PC-3 (cell line): ENCODE results near the gene CYB5B.

ENCODE experiments used
- CTCF ChIP-seq: fragments of 300-600 bp; sonication (generic); conservative IDR thresholded peaks from 2 replicates; pipeline ENCODE4 v1.5.1; 2017; ENCODE audit warnings: antibody characterized with exemption, low read depth, mild to moderate bottlenecking, low read length
- EZH2 ChIP-seq: fragments of 300-600 bp; sonication (generic); IDR thresholded peaks from one replicate; pipeline ENCODE4 v1.6.1; 2017; ENCODE audit warnings: antibody characterized with exemption, mild to moderate bottlenecking, low read length; ENCODE audit not compliant: unreplicated experiment

GRCh38 chr16:69423189-69423588, 1.2 kb upstream of the CYB5B start:
- TF ChIP-seq CTCF (no peak), EZH2 (no peak)
